HPDE6-E6E7 (cell line): ENCODE measurements around the gene GRPEL2.
"Not testable (repeated sequence)": the region's sequence is repeated elsewhere in the genome, so short reads cannot be mapped to it uniquely, and the experiment has no call there.

Experiments used
- DNase-seq: peaks from one replicate; pipeline ENCODE4 v3.0.0; 2011; ENCODE audit warnings: missing footprints; ENCODE audit errors: extremely low spot score

Gene GRPEL2

GRCh38 chr5:149398747-149399266 is 53.5 kb downstream of the GRPEL2 start:
- DNase-seq, result not testable (repeated sequence)

- no peak for DNase-seq
These were observed 54.5 kb downstream of the GRPEL2 start for GRCh38 chr5:149399775-149400174.

GRCh38 chr5:149400304-149400703 is 55.0 kb downstream of the GRPEL2 start:
- no peak for DNase-seq

GRCh38 chr5:149401051-149401450 is 55.8 kb downstream of the GRPEL2 start:
- no peak for DNase-seq

- DNase-seq, result no peak
These were observed 57.0 kb downstream of the GRPEL2 start for GRCh38 chr5:149402291-149402690.
